ENCODE results near the gene PIWIL1. TPM values are rescaled to one million over a fixed set of nuclear protein-coding genes. Genes with fewer than 3 reads are reported as not detected.

PIWIL1 gene
- total and polyA plus RNA-seq, 2 donors (not counting 3 experiments of a cell fraction or from before 2014, with no cell fraction given), result not detected

- no peak overlapping the region for H3K9ac ChIP-seq (replicated peaks; ENCODE audit: extremely low read depth, insufficient read depth, low read length)
- H3K79me2 ChIP-seq (ENCODE audit: control insufficient read depth, insufficient read depth, low read length), result no peaks in the 10 kb centered on the region
- ChIA-PET CTCF (no interaction called here), POLR2A (no interaction called here)
- H3K27ac ChIP-seq (ENCODE audit: insufficient read depth, low read depth, low read length), result no peak overlapping the region
- H2AFZ ChIP-seq (ENCODE audit: low read depth, low read length), result no peak overlapping the region
- BruUV-seq (replicated peaks), result no TSS peak
- TF ChIP-seq MAX (IDR thresholded peaks at IDR 0.05; ENCODE audit: insufficient read depth, insufficient read length) (no peak), FOS (IDR thresholded peaks at IDR 0.05; ENCODE audit: borderline replicate concordance, insufficient read depth, low read length) (no peak), CTCF (IDR thresholded peaks at IDR 0.05; ENCODE audit: extremely low read depth in 1 of 2, insufficient read depth in 1 of 2, low read depth in 1 of 2, low read length in 2 of 2) (no peak), GATA2 (IDR thresholded peaks at IDR 0.05; ENCODE audit: insufficient read depth, insufficient read length, low read depth, low read length) (no peak), POLR2AphosphoS5 (IDR thresholded peaks at IDR 0.05; ENCODE audit: insufficient read depth, low read depth, low read length) (no peak), EZH2 (IDR thresholded peaks at IDR 0.05; ENCODE audit: borderline replicate concordance, low read depth, low read length, severe bottlenecking) (no peak), JUN (IDR thresholded peaks at IDR 0.05; ENCODE audit: borderline replicate concordance, insufficient read depth, insufficient read length, low read depth) (no peak), MYC (IDR thresholded peaks at IDR 0.05; ENCODE audit: low read depth, low read length) (no peak), POLR2A (IDR thresholded peaks at IDR 0.05; ENCODE audit: low read depth, low read length) (no peak)
- no peaks in the 10 kb centered on the region for H4K20me1 ChIP-seq (replicated peaks; ENCODE audit: control insufficient read depth, extremely low read depth, insufficient read depth, low read length)
- no peak overlapping the region for H3K4me2 ChIP-seq (ENCODE audit: insufficient read depth, low read length)
- H3K9me1 ChIP-seq (replicated peaks; ENCODE audit: control insufficient read depth, extremely low read depth, insufficient read depth, low read length), result no peaks in the 10 kb centered on the region
- FAIRE-seq (no peak), DNase-seq (ENCODE audit: low read depth, low spot score) (no peak)
- intact Hi-C loops (cut with micrococcal nuclease) (no loop called here), dilution Hi-C loops (cut with MboI; ENCODE audit: extremely low pct_ligation_motif_present, low sequenced_read_pairs) (no loop called here)
- H3K27me3 ChIP-seq (ENCODE audit: control insufficient read depth in 2 of 2, insufficient read depth in 2 of 2, low read length in 2 of 2), result no peaks in the 10 kb centered on the region
- H3K9me3 ChIP-seq (replicated peaks; ENCODE audit: control insufficient read depth, insufficient read depth, low read length), result no peaks in the 10 kb centered on the region
- H3K4me1 ChIP-seq (ENCODE audit: control insufficient read depth, extremely low read depth, insufficient read depth, low read length), result no peaks in the 10 kb centered on the region
- H3K36me3 ChIP-seq (ENCODE audit: control insufficient read depth in 2 of 2, extremely low read depth in 1 of 2, insufficient read depth in 2 of 2, low read length in 2 of 2), result no peaks in the 10 kb centered on the region
- no peak overlapping the region for H3K4me3 ChIP-seq (replicated peaks in 1 of 3; ENCODE audit: insufficient read depth in 1 of 3, low read depth in 1 of 3, low read length in 3 of 3)
These were observed 4.3 kb upstream of the PIWIL1 start for GRCh38 chr12:130333341-130333740.

Measured in endothelial cell of umbilical vein (primary cell).